ENCODE results near the gene LPCAT4. TPM values are rescaled to one million over a fixed set of nuclear protein-coding genes. Genes with fewer than 3 reads are reported as not detected.

The LPCAT4 gene
- total RNA-seq, 2 donors from 2014 or later: 13.5 to 16.5 TPM

DNA sequence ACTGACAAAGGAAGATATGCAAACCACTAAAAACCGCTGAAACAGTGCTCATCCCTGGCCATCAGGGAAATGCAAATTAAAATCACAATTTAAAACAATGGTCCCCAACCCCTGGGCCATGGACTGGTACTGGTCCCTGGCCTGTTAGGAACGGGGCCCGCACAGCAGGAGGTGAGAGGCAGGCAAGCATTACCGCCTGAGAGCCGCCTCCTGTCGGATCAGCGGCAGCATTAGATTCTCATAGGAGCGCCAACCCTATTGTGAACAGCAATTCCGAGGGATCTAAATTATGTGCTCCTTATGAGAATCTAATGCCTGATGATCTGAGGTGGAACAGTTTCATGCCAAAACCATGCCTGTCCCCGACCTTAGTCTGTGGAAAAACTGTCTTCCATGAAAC is 43.8 kb downstream of the LPCAT4 start:
- Histone ChIP-seq H3K4me3 (no peak overlapping the region), H3K4me1 (peaks cover 1% of the 10 kb centered on the region), H3K36me3 (replicated peaks in 1 of 2; ENCODE audit: insufficient read depth in 1 of 2, low read depth in 2 of 2) (no peaks in the 10 kb centered on the region), H3K27ac (no peak overlapping the region), H3K9me3 (no peaks in the 10 kb centered on the region), H3K27me3 (no peaks in the 10 kb centered on the region)
- TF ChIP-seq POLR2A (IDR thresholded peaks at IDR 0.05): no peak
- TF ChIP-seq, protein P1, sequence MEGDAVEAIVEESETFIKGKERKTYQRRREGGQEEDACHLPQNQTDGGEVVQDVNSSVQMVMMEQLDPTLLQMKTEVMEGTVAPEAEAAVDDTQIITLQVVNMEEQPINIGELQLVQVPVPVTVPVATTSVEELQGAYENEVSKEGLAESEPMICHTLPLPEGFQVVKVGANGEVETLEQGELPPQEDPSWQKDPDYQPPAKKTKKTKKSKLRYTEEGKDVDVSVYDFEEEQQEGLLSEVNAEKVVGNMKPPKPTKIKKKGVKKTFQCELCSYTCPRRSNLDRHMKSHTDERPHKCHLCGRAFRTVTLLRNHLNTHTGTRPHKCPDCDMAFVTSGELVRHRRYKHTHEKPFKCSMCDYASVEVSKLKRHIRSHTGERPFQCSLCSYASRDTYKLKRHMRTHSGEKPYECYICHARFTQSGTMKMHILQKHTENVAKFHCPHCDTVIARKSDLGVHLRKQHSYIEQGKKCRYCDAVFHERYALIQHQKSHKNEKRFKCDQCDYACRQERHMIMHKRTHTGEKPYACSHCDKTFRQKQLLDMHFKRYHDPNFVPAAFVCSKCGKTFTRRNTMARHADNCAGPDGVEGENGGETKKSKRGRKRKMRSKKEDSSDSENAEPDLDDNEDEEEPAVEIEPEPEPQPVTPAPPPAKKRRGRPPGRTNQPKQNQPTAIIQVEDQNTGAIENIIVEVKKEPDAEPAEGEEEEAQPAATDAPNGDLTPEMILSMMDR (IDR thresholded peaks at IDR 0.05): no peak
- DNase-seq (no peak), ATAC-seq (no peak)
- intact Hi-C loops (cut with DNase I): no loop called here
- 94 to 96% methylated on average over 10 of the region's 10 CpGs for WGBS, 2 donors

DNA sequence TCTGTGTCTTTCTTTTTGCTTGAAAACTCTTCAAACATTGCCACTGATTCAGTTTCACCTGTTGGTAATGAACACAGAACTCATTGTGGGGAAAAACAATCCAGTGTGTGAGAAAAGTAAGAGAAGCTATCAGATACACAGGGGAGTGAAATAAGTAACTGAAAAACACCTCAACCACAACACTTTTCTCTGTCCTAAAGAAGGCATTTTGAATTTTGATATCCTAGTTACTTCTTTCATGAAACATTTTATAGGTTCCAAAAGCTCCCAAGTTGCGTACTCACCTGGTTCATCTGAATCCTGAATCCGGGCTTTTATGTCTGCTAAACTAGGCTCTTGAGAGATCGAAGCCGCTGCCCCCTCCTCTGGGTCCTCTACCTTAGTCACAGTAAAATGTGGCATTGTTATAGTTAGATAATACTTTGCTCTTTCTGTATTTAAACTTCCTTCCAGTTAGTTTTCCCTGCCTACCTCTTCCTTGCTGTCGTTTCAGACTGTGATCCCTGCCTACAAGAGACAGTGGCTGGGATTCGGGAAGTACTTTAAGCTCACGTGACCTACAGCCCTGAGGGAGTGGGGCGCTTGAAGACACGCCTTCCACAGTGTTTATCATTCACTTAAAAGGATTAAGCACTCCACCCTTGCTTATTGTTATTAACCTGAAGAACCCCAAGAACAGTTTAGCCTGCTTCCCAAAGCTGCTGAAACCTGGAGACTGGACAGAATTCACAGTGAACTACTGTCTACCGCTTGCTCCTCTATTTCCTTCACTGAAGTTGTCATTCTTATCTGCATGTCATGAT is 48.5 kb downstream of the LPCAT4 start:
- peak; percentile 94 for ATAC-seq
- no peaks in the 10 kb centered on the region for H3K36me3 ChIP-seq (replicated peaks in 1 of 2; ENCODE audit: insufficient read depth in 1 of 2, low read depth in 2 of 2)
- WGBS, 2 donors: 2 to 3% methylated on average over 10 of the region's 10 CpGs
- no peaks in the 10 kb centered on the region for H3K9me3 ChIP-seq
- TF ChIP-seq, protein P1 (IDR thresholded peaks at IDR 0.05): no peak
- TF ChIP-seq POLR2A (IDR thresholded peaks at IDR 0.05): peak in 2 of 3 donors; percentile 62 to 63
- H3K27me3 ChIP-seq: no peaks in the 10 kb centered on the region
- intact Hi-C loops (cut with DNase I): no loop called here
- peak overlapping the region in 3 of 4 donors; percentile 35 to 69 (median 59) for H3K27ac ChIP-seq
- peaks cover 9% of the 10 kb centered on the region for H3K4me1 ChIP-seq
- H3K4me3 ChIP-seq: peak overlapping the region; percentile 8 to 20
- peak; percentile 49 to 76 (median 67) for DNase-seq

DNA sequence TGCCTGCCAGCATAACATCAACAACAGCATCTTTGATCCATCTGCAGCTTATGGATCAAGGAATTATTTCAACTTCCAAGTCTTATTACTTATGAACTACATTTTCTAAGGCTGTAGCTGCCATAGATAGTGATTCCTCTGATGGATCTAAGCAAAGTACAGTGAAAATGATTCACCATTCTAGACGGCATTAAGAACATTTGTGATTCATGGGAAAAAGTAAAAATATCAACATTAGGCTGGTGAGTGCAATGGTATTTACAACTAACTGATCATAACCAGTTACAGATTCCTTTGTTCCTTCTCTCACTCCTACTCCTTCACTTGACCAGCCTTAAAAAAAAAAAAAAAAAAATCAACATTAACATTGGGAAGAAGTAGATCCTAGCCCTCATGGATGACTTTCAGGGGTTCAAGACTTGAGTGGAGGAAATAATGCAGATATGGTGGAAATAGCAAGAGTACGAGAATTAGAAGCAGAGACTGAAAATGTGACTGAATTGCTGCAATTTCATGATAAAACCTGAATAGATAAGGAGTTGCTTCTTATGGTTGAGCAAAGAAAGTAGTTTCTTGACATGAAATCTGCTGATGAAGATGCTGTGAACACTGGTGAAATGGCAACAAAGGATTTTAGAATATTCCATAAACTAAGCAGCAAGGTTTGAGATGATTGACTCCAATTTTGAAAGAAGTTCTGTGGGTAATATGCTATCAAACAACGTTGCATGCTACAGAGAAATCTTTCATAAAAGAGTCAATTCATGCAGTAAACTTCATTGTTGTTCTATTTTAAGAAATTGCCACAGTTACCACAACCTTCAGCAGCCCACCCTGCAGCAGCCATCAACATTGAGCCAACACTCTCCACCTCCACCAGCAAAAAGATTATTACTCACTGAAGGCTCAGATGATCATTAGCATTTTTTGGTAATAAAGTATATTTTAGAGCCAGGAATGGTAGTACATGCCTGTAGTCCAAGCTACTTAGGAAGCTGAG is 52.2 kb downstream of the LPCAT4 start:
- ATAC-seq (no peak), DNase-seq (no peak)
- no peaks in the 10 kb centered on the region for H3K27me3 ChIP-seq
- H3K9me3 ChIP-seq: no peaks in the 10 kb centered on the region
- 66 to 83% methylated on average over 3 of the region's 3 CpGs for WGBS, 2 donors
- intact Hi-C loops (cut with DNase I): no loop called here
- peaks cover 9% of the 10 kb centered on the region for H3K4me1 ChIP-seq
- no peaks in the 10 kb centered on the region for H3K36me3 ChIP-seq (replicated peaks in 1 of 2; ENCODE audit: insufficient read depth in 1 of 2, low read depth in 2 of 2)
- TF ChIP-seq, protein P1 (IDR thresholded peaks at IDR 0.05): no peak
- no peak for TF ChIP-seq POLR2A (IDR thresholded peaks at IDR 0.05)
- H3K27ac ChIP-seq: no peak overlapping the region
- no peak overlapping the region for H3K4me3 ChIP-seq

DNA sequence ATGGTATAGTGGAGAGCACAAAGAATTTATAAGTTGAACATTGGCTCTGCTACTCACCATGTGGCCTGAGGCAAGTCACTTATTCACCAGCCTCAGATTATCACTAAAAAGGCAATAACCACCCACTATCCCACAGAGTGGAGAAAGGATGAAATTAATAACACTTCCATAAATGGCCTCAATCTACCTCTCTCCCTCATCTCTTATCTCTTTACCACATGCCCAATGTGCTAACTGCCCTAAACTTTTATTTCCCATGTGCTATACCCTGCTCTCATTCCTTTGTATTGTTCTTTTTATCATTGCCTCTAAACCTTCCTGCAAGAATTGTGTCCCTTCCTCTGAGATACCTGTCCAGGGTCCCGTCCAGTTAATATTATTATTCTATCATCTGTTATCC is 55.4 kb downstream of the LPCAT4 start:
- no peaks in the 10 kb centered on the region for H3K9me3 ChIP-seq
- H3K27ac ChIP-seq: no peak overlapping the region
- intact Hi-C loops (cut with DNase I): no loop called here

More for the DNA sequence above, 55.4 kb downstream of the LPCAT4 start:
- no peaks in the 10 kb centered on the region for H3K4me1 ChIP-seq
- H3K27me3 ChIP-seq: no peaks in the 10 kb centered on the region
- H3K4me3 ChIP-seq: no peak overlapping the region
- DNase-seq (no peak), ATAC-seq (no peak)
- 52 to 77% methylated on average over 1 of the region's 1 CpG for WGBS, 2 donors
- H3K36me3 ChIP-seq (replicated peaks in 1 of 2; ENCODE audit: insufficient read depth in 1 of 2, low read depth in 2 of 2): no peaks in the 10 kb centered on the region
- no peak for TF ChIP-seq POLR2A (IDR thresholded peaks at IDR 0.05)

MicroRNA genes within 50 kb of the gene (microRNA counts, 767-probe panel; counts per million panel counts)
- microRNA hsa-miR-1233: 0 to 736 counts per million in 2 donors

Small RNA genes within 50 kb of the gene (microRNA-seq; reads per million reads assigned to microRNA genes)
- 0 reads per million in 2 donors for gene MIR1233-1 (ENCODE audit: borderline number of aligned reads in 2 of 2, borderline replicate concordance in 2 of 2)

Small RNA genes within 50 kb of the gene (small RNA-seq; reads per million reads assigned to genes)
- gene MIR1233-1 (not detected), gene RF00019 (not detected)

Other genes starting within 250 kb of the LPCAT4 start
- 10 to 100 TPM; 45.8 to 50.3 TPM for gene KATNBL1, start 157.1 kb downstream of the LPCAT4 start, total RNA-seq
- gene EMC4, start 142.2 kb downstream of the LPCAT4 start, total RNA-seq: 10 to 100 TPM; 46.5 to 52.9 TPM
- 10 to 100 TPM; 15.0 to 16.2 TPM for gene SLC12A6, start 29.4 kb downstream of the LPCAT4 start, total RNA-seq
- gene NOP10, start 24.1 kb downstream of the LPCAT4 start, total RNA-seq: 10 to 100 TPM; 25.7 to 32.4 TPM
- gene NUTM1, start 23.9 kb downstream of the LPCAT4 start, total RNA-seq: not detected
- gene GOLGA8A, start 70.6 kb upstream of the LPCAT4 start, total RNA-seq: 100 to 1,000 TPM in 1 of 2 donors, 10 to 100 TPM in 1; 65.6 to 124 TPM
- 100 to 1,000 TPM; 214 to 709 TPM for gene GOLGA8B, start 216.5 kb upstream of the LPCAT4 start, total RNA-seq